A549 (cell line): ENCODE results near the gene KIF21A.

Source experiments
- BHLHE40 ChIP-seq: IDR thresholded peaks from 2 replicates; pipeline ENCODE4 v1.6.1; 2012; ENCODE audit warnings: low read depth, low read length, inconsistent platforms
- EHMT2 ChIP-seq: fragments of 200-600 bp; sonication (generic); IDR thresholded peaks from 2 replicates; pipeline ENCODE4 v1.6.1; 2016; ENCODE audit warnings: antibody characterized with exemption, low read depth, mild to moderate bottlenecking, moderate library complexity
- MAFK ChIP-seq: fragments of 450-650 bp; IDR thresholded peaks from 2 replicates; pipeline ENCODE4 v1.6.1; 2014; ENCODE audit not compliant: partially characterized antibody
- MYC ChIP-seq: IDR thresholded peaks from 2 replicates; pipeline ENCODE4 v1.6.1; 2012; ENCODE audit warnings: mild to moderate bottlenecking, inconsistent platforms, low read length, improper control_type of control experiment, borderline replicate concordance
- POLR2A ChIP-seq: IDR thresholded peaks from 2 replicates; pipeline ENCODE4 v1.6.1; 2012; ENCODE audit warnings: mild to moderate bottlenecking, low read length
- RAD21 ChIP-seq, 2 experiments: fragments of >200 bp in 1 of 2; sonication (Bioruptor Twin) in 1 of 2; formaldehyde crosslinking in 1 of 2; IDR thresholded peaks in 1 of 2; conservative IDR thresholded peaks in 1 of 2; 2 replicates in 1 of 2; 3 replicates in 1 of 2; pipeline ENCODE4 v1.6.1; 2012 to 2018; ENCODE audit warnings: inconsistent platforms in 1 of 2
- RCOR1 ChIP-seq: fragments of 150-350 bp; IDR thresholded peaks from 2 replicates; pipeline ENCODE4 v1.6.1; 2014; ENCODE audit warnings: antibody characterized with exemption, low read length, low read depth
- TF ChIP-seq, protein P1 (sequence below): fragments of >200 bp; sonication (Bioruptor Twin); formaldehyde crosslinking; IDR thresholded peaks from 3 replicates; pipeline ENCODE4 v1.5.1; 2016
- TF ChIP-seq, protein P2 (sequence below): fragments of 200-600 bp; sonication (generic); IDR thresholded peaks from 2 replicates; pipeline ENCODE4 v1.6.1; 2016; ENCODE audit warnings: antibody characterized with exemption, mild to moderate bottlenecking, moderate library complexity
- TF ChIP-seq, protein P3 (sequence below): IDR thresholded peaks from 2 replicates; pipeline ENCODE4 v1.6.1; 2012

- TF ChIP-seq, protein P1, sequence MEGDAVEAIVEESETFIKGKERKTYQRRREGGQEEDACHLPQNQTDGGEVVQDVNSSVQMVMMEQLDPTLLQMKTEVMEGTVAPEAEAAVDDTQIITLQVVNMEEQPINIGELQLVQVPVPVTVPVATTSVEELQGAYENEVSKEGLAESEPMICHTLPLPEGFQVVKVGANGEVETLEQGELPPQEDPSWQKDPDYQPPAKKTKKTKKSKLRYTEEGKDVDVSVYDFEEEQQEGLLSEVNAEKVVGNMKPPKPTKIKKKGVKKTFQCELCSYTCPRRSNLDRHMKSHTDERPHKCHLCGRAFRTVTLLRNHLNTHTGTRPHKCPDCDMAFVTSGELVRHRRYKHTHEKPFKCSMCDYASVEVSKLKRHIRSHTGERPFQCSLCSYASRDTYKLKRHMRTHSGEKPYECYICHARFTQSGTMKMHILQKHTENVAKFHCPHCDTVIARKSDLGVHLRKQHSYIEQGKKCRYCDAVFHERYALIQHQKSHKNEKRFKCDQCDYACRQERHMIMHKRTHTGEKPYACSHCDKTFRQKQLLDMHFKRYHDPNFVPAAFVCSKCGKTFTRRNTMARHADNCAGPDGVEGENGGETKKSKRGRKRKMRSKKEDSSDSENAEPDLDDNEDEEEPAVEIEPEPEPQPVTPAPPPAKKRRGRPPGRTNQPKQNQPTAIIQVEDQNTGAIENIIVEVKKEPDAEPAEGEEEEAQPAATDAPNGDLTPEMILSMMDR = no peak
- TF ChIP-seq EHMT2 (no peak), POLR2A (no peak), MAFK (no peak), RCOR1 (no peak), RAD21 (conservative IDR thresholded peaks at IDR 0.05 in 1 of 2, IDR thresholded peaks at IDR 0.05 in 1 of 2) (no peak), MYC (no peak), BHLHE40 (no peak)
- TF ChIP-seq, protein P2, sequence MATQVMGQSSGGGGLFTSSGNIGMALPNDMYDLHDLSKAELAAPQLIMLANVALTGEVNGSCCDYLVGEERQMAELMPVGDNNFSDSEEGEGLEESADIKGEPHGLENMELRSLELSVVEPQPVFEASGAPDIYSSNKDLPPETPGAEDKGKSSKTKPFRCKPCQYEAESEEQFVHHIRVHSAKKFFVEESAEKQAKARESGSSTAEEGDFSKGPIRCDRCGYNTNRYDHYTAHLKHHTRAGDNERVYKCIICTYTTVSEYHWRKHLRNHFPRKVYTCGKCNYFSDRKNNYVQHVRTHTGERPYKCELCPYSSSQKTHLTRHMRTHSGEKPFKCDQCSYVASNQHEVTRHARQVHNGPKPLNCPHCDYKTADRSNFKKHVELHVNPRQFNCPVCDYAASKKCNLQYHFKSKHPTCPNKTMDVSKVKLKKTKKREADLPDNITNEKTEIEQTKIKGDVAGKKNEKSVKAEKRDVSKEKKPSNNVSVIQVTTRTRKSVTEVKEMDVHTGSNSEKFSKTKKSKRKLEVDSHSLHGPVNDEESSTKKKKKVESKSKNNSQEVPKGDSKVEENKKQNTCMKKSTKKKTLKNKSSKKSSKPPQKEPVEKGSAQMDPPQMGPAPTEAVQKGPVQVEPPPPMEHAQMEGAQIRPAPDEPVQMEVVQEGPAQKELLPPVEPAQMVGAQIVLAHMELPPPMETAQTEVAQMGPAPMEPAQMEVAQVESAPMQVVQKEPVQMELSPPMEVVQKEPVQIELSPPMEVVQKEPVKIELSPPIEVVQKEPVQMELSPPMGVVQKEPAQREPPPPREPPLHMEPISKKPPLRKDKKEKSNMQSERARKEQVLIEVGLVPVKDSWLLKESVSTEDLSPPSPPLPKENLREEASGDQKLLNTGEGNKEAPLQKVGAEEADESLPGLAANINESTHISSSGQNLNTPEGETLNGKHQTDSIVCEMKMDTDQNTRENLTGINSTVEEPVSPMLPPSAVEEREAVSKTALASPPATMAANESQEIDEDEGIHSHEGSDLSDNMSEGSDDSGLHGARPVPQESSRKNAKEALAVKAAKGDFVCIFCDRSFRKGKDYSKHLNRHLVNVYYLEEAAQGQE = no peak
- TF ChIP-seq, protein P3, sequence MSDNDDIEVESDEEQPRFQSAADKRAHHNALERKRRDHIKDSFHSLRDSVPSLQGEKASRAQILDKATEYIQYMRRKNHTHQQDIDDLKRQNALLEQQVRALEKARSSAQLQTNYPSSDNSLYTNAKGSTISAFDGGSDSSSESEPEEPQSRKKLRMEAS = no peak
These were observed 164 bp downstream of the KIF21A start for GRCh38 chr12:39442831-39443080.
